Measurements from ENCODE around the gene VGLL4.

GRCh38 chr3:11634974-11635612 is 8.6 kb downstream of the VGLL4 start:
- TF ChIP-seq, protein P1, sequence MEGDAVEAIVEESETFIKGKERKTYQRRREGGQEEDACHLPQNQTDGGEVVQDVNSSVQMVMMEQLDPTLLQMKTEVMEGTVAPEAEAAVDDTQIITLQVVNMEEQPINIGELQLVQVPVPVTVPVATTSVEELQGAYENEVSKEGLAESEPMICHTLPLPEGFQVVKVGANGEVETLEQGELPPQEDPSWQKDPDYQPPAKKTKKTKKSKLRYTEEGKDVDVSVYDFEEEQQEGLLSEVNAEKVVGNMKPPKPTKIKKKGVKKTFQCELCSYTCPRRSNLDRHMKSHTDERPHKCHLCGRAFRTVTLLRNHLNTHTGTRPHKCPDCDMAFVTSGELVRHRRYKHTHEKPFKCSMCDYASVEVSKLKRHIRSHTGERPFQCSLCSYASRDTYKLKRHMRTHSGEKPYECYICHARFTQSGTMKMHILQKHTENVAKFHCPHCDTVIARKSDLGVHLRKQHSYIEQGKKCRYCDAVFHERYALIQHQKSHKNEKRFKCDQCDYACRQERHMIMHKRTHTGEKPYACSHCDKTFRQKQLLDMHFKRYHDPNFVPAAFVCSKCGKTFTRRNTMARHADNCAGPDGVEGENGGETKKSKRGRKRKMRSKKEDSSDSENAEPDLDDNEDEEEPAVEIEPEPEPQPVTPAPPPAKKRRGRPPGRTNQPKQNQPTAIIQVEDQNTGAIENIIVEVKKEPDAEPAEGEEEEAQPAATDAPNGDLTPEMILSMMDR (IDR thresholded peaks at IDR 0.05), result no peak
- TF ChIP-seq POLR2A (IDR thresholded peaks at IDR 0.05), result no peak

Measured in gastroesophageal sphincter (tissue), 3 donors.